Measurements from ENCODE around the gene BTBD8. TPM values are rescaled to one million over a fixed set of nuclear protein-coding genes. Genes with fewer than 3 reads are reported as not detected.

Gene BTBD8
- total RNA-seq, 1 experiment from 2014 or later: 3.9 TPM

GRCh38 chr1:92169214-92170005 is 89.3 kb downstream of the BTBD8 start:
- ChIA-PET POLR2A (ENCODE audit: unreplicated experiment) (no interaction called here), CTCF (no interaction called here)
- Histone ChIP-seq H4K20me1 (ENCODE audit: low read length) (no peaks in the 10 kb centered on the region), H3K9me3 (ENCODE audit: low read length) (no peaks in the 10 kb centered on the region), H3F3A (ENCODE audit: low read length, unreplicated experiment) (no peaks in the 10 kb centered on the region), H3K79me2 (ENCODE audit: low read length) (no peaks in the 10 kb centered on the region), H3K9me2 (replicated peaks; ENCODE audit: low read length) (no peaks in the 10 kb centered on the region), H3K9ac (ENCODE audit: low read length) (no peak overlapping the region), H3K4me2 (ENCODE audit: low read length) (no peak overlapping the region), H3K4me1 (ENCODE audit: insufficient read depth, low read length) (no peaks in the 10 kb centered on the region), H3K27me3 (ENCODE audit: low read length) (no peaks in the 10 kb centered on the region), H3K4me3 (ENCODE audit: low read length) (no peak overlapping the region), H3K27ac (ENCODE audit: low read length) (no peak overlapping the region), H2AFZ (ENCODE audit: low read length) (no peak overlapping the region), H3K36me3 (ENCODE audit: low read depth, low read length) (no peaks in the 10 kb centered on the region)
- DNase-seq: no peak
- TF ChIP-seq EZH2 (IDR thresholded peaks at IDR 0.05; ENCODE audit: low read length, unreplicated experiment): no peak
- no peak for TF ChIP-seq EZH2phosphoT487 (IDR thresholded peaks at IDR 0.05; ENCODE audit: borderline replicate concordance, low read length)
- TF ChIP-seq CTCF (conservative IDR thresholded peaks at IDR 0.05; ENCODE audit: low read depth, low read length): no peak
- intact Hi-C loops (cut with micrococcal nuclease): no loop called here
- no peak for ATAC-seq
- BruUV-seq (replicated peaks): no TSS peak

GRCh38 chr1:92184632-92185031 is 104.5 kb downstream of the BTBD8 start:
- no peaks in the 10 kb centered on the region for H3K9me2 ChIP-seq (replicated peaks; ENCODE audit: low read length)
- peak overlapping the region; percentile 49 for H3K4me2 ChIP-seq (ENCODE audit: low read length)
- H3K9ac ChIP-seq (ENCODE audit: low read length): no peak overlapping the region
- H4K20me1 ChIP-seq (ENCODE audit: low read length): no peaks in the 10 kb centered on the region
- ChIA-PET POLR2A (ENCODE audit: unreplicated experiment) (no interaction called here), CTCF (no interaction called here)
- no peak overlapping the region for H3K27ac ChIP-seq (ENCODE audit: low read length)
- H3K79me2 ChIP-seq (ENCODE audit: low read length): no peaks in the 10 kb centered on the region
- ATAC-seq (peak; percentile 53), DNase-seq (peak; percentile 50)
- H3K36me3 ChIP-seq (ENCODE audit: low read depth, low read length): no peaks in the 10 kb centered on the region
- H3K9me3 ChIP-seq (ENCODE audit: low read length): no peaks in the 10 kb centered on the region
- H3K4me3 ChIP-seq (ENCODE audit: low read length): no peak overlapping the region
- TF ChIP-seq CTCF (conservative IDR thresholded peaks at IDR 0.05; ENCODE audit: low read depth, low read length): no peak
- no peak for TF ChIP-seq EZH2phosphoT487 (IDR thresholded peaks at IDR 0.05; ENCODE audit: borderline replicate concordance, low read length)
- TF ChIP-seq EZH2 (IDR thresholded peaks at IDR 0.05; ENCODE audit: low read length, unreplicated experiment): no peak
- H2AFZ ChIP-seq (ENCODE audit: low read length): no peak overlapping the region
- intact Hi-C loops (cut with micrococcal nuclease): no loop called here
- no TSS peak for BruUV-seq (replicated peaks)
- H3F3A ChIP-seq (ENCODE audit: low read length, unreplicated experiment): no peaks in the 10 kb centered on the region
- H3K27me3 ChIP-seq (ENCODE audit: low read length): no peaks in the 10 kb centered on the region
- H3K4me1 ChIP-seq (ENCODE audit: insufficient read depth, low read length): peaks cover 14% of the 10 kb centered on the region

GRCh38 chr1:92186081-92186480 is 105.9 kb downstream of the BTBD8 start:
- no peak for ATAC-seq
- TF ChIP-seq EZH2phosphoT487 (IDR thresholded peaks at IDR 0.05; ENCODE audit: borderline replicate concordance, low read length): no peak
- BruUV-seq (replicated peaks): no TSS peak

More at GRCh38 chr1:92186081-92186480, 105.9 kb downstream of the BTBD8 start:
- Histone ChIP-seq H3K4me2 (ENCODE audit: low read length) (no peak overlapping the region), H3K79me2 (ENCODE audit: low read length) (no peaks in the 10 kb centered on the region), H3K4me1 (ENCODE audit: insufficient read depth, low read length) (peaks cover 14% of the 10 kb centered on the region), H2AFZ (ENCODE audit: low read length) (no peak overlapping the region), H3K9me2 (replicated peaks; ENCODE audit: low read length) (no peaks in the 10 kb centered on the region), H3K27me3 (ENCODE audit: low read length) (no peaks in the 10 kb centered on the region), H3K9ac (ENCODE audit: low read length) (no peak overlapping the region), H3K27ac (ENCODE audit: low read length) (no peak overlapping the region), H3K4me3 (ENCODE audit: low read length) (no peak overlapping the region), H3F3A (ENCODE audit: low read length, unreplicated experiment) (no peaks in the 10 kb centered on the region), H4K20me1 (ENCODE audit: low read length) (no peaks in the 10 kb centered on the region), H3K9me3 (ENCODE audit: low read length) (no peaks in the 10 kb centered on the region), H3K36me3 (ENCODE audit: low read depth, low read length) (no peaks in the 10 kb centered on the region)
- ChIA-PET CTCF (no interaction called here), POLR2A (ENCODE audit: unreplicated experiment) (no interaction called here)
- intact Hi-C loops (cut with micrococcal nuclease): no loop called here
- no peak for DNase-seq
